NCI-H69 (cell line): ENCODE measurements around the gene DCST2.
"Not testable (repeated sequence)": the region's sequence is repeated elsewhere in the genome, so short reads cannot be mapped to it uniquely, and the experiment has no call there.

Experiments used
- DNase-seq: peaks from one replicate; lab custom pipeline; 2025; lab: John Stamatoyannopoulos, UW

The DCST2 gene

DNA sequence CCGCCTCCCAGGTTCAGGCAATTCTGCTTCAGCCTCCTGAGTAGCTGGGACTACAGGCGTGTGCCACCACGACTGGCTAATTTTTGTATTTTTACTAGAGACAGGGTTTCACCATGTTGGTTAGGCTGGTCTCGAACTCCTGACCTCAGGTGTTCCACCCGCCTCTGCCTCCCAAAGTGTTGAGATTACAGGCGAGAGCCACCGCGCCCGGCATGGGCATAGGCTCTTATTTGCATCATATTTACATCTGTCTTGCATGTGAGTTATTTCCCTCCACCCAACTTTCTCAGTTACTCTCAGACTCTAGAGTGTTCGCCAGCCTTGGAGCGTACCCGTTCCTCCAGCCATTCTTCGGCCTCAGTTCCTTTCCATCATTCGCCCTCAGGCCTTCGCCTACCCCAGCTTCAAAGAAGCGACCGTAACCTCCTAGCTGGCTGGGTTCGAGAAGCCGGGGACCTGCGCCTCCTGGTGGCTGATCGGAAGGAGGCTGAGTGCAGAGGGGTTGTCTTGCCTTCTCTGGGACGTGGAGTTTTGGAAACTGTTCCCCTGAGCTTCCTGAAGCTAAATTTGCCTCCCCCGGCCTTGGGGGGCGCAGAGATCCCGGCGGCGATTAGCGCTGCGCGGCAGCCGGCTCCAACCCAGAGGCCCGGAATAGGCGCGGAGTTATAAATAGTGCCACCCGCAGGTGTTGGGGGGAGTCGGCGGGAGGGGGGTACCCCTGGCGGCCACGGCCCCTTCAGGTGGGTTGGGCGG lies 34.6 kb downstream of the DCST2 start:
- peak; percentile 84 for DNase-seq

DNA sequence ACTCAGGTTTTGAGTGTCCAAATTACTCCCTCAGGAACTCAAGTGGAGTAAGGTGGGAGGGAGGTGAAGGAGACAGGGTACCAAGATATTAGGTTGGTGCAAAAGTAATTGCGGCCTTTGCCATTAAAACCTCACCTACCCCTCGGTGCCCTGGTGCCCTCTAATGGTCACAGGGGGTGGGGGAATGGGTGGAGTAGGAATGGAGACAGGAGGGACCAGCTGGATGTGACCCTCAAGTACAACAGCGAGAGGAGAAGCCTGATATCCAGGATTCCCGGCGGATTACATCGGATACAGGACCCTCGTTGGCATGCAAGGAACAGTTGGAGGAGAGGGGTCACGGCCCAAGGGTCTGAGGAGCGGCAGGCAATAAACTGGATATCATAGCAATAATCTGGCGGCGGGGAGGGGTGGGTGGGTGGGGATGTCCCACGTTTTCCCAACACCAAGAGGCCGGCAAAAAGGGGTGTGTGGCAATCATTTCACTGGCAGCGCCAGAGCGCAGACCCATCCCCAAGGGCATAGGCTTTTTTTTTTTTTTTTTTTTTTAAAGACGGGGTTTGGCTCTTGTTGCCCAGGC lies 35.3 kb downstream of the DCST2 start:
- DNase-seq = no peak

DNA sequence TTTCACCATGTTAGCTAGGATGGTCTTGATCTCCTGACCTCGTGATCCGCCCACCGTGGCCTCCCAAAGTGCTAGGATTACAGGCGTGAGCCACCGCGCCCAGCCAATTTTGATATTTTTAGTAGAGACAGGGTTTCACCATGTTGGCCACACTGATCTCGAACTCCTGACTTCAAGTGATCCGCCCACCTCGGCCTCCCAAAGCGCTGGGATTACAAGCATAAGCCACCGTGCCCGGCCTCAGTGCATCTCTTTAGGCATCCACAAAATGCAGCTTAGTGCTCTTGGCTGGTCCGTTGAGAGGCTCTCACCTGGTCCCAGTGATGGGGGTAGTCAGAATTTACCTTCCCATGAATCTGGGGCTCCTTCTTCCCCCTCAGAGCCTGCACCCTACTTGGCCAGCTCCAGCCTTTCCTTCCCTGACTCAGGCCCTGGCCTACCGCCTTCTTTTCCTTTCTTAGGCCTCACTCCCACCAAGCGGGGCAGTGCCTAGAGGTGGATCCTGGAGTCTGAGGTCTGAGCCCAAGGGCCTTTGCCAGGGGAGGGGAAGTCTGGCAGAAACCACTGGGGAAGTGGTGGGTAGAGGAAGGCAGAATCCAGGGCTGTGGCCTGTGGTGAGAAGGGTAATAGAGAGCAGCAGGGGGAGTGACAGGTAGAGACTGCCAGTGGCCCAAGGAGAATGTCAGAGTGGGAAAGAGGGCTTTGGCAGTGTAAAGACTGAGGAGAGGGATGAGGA lies 36.4 kb downstream of the DCST2 start:
- DNase-seq = no peak

DNA sequence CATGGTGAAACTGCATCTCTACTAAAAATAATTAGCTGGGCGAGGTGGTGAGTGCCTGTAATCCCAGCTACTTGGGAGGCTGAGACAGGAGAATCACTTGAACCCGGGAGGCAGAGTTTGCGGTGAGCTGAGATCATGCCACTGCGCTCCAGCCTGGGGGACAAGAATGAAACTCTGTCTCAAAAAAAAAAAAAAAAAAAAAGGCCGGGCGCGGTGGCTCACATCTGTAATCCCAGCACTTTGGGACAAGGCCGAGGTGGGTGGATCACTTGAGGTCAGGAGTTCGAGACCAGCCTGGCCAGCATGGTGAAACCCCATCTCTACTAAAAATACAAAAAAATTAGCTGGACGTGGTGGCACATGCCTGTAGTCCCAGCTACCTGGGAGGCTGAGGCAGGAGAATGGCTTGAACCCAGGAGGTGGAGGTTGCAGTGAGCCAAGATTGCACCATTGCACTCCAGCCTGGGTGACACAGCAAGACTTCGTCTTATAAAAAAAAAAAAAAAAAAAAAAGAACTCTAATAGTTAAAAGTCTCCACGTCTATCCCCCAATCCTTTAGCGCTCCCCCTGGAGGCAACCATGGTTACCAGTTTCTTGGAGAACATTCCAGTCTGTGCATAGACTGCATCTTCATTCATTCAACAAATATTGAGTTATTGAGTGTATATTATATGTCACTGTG lies 38.1 kb downstream of the DCST2 start:
- DNase-seq = peak; percentile 45

DNA sequence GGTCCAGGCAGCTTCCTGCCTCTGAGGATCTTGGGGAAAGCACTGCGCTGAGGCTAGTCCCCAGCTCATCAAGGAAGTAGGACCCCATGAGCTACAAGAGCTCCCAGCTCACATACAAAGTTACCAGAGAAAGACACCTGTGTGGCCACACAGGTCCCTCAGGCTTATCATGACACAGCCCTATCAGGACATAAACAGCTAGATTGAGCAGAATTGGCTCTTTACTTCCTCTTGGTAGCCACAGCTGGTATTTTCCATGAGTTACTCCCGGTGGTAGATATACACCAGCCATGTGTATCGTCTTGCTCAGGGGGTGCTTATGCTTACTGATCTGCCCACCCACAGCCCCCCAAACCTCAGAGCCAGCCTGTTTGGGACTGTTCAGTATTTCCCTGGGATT lies 39.0 kb downstream of the DCST2 start:
- DNase-seq = no peak

DNA sequence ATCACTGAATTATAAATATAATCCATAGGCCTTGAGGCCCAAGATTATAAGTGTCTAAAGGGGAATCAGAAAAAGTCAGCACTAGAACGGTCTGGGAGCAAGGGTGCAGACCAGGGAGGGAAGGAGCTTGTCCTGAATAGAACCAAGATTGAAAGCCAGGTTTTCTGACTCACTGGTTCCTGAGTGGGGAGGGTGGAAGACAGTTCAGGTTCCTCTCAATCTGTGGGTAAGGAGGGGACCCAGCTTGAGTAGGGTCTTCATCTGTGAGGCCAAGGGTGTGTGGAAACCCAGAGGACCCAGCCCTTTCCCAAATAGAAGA lies 39.4 kb downstream of the DCST2 start:
- no peak for DNase-seq

DNA sequence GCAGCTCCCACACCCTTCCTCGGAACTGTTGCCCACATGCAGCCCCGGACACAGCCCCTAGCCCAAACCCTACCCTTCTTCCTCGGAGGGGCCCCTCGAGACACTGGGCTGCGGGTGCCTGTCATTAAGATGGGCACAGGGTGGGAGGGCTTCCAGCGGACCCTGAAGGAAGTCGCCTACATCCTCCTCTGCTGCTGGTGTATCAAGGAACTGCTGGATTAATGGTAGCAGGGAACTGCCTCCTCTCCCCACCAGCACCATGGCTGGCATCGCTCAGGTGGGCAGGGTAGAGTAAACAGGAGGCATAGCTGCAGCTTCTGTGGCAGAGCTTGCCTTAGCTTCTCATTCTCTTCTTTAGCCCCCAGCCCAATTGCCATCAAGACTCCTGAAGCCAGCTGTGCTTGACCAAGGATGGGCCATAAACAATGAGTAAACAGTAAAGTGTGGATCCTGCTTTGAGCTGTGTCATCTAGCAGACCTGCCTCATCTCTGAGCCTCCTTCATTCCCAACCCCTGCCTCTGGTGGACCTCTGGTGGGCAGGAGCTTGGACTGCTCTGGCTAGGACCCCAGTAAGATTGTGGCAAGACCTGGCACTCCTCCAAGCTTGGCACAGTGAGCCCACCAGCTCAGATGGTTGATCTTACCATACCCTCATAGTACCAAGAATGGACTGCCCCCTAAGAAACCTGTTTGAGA lies 39.9 kb downstream of the DCST2 start, which contains the start of gene LENEP:
LENEP (plus strand) TSS at position 15 of the 697 bp plus-strand sequence; CDS start at position 37, 22 bp downstream.
- DNase-seq = no peak

DNA sequence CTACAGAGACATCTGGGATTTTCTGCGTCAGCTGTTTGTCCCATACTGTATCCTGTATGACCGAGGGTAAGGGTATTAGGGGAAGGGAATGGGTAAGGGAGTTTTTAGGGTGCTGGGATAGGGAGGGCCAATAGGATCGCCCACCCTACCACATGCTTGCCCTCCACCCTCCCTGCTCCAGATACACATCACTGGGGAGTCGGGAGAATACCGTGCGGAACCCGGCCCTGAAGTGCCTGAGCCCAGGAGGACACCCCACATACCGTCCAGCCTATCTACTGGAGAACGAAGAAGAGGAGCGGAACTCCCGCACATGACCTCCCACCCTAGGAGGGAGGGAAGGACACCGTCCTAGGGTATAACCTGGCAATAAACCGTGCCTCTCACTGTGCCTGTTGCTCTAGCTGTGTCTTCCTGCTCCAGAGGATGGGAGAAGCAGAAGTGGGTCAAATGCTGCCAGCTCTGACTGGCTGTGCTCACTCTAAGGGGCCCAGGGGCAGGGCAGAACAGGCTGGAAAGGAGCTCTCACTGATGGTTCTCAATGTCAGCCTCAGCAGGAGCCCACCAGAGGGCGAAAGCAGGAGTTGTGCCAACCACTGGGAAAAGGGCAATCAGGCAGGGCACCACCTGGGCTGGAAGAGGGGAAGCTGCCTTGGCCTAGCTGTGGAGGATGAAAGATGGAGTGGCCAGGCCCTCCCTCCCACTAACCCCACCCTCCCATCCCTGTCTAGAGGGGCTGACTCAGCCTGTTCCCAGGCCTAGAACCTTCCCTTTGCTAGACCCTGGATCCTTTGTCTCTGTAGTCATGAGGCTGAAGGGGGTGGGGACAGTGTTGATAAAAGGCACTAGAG lies 40.6 kb downstream of the DCST2 start:
- DNase-seq = peak; percentile 58

DNA sequence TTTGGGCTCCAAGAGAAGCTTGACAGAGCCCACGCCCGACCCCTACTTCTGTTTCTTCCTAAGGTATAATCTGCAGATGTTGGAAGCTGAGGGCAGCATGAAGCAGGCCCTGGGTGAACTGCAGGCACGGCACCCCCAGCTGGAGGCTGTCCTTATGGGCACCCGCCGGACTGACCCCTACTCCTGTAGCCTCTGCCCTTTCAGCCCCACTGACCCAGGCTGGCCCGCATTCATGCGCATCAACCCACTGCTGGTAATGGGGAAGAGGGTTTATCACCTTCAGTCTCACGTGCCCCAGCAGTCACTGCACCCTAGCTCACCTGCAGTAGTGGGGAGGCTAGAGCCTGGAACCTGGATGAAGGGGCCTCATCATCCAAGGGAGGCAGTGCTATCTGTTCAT lies 43.3 kb downstream of the DCST2 start:
- DNase-seq = no peak

DNA sequence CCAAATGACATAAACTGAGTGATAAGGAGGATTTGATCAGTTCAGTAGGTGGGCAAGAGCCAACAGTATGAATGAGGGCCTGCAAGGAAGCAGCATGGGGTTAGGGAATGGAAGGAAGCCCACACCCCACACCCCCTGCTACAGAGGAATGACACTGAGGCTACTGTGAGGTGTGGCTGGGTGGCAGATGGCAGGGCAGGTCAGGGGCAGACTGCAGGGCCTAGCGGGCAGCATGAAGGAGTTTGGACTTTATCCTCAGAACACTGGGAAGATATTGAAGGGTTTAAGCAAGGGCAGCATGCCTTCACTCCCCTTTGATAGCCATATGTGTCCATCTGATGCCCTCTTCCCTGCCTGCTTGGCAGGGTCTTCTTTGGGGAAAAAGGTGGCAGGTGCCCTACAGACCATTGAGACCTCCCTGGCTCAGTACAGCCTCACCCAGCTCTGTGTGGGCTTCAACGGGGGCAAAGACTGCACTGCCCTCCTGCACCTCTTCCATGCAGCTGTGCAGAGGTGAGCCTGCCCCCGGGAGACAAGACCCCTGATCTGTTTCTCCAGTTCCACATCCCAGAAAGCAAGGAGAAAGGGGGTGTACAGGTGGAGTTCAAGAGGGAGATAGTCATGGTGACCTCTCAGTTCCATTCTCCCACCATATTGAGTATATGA lies 44.3 kb downstream of the DCST2 start:
- no peak for DNase-seq

DNA sequence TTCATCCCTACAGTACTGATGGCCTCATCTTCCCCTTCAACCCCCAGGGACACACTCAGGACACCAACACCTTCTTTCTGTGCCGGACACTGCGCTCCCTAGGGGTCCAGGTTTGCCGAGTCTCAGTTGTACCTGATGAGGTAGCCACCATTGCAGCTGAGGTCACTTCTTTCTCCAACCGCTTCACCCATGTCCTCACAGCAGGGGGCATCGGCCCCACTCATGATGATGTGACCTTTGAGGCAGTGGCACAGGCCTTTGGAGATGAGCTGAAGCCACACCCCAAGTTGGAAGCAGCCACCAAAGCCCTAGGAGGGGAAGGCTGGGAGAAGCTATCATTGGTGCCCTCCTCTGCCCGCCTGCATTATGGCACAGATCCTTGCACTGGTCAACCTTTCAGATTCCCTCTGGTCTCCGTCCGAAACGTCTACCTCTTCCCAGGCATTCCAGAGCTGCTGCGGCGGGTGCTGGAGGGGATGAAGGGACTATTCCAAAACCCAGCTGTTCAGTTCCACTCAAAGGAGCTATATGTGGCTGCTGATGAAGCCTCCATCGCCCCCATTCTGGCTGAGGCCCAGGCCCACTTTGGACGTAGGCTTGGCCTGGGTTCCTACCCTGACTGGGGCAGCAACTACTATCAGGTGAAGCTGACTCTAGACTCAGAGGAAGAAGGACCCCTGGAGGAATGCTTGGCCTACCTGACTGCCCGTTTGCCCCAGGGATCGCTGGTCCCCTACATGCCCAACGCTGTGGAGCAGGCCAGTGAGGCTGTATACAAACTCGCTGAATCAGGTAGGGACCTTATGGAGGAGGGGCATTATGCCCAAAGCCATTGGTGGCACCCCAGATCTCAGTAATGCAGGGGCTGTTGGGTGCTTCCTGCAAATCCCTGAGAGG lies 45.3 kb downstream of the DCST2 start:
- no peak for DNase-seq

DNA sequence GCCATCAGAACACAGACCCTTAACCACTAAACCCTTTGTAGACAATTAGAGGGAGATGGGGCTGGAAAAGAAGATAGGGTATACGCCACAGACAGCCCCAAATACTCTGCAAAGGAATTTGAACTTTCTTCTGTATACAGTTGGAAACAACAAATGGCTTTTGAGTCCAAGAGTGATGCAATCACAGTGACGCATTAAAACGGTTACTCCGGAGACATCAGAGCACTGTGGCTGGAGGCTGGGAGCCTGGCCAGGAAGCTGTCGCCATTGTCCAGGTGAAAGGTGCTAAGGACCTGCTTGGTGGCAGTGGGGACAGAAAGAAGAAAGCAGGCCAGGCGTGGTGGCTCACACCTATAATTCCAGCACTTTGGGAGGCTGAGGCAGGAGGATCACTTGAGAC lies 46.3 kb downstream of the DCST2 start:
- no peak for DNase-seq

DNA sequence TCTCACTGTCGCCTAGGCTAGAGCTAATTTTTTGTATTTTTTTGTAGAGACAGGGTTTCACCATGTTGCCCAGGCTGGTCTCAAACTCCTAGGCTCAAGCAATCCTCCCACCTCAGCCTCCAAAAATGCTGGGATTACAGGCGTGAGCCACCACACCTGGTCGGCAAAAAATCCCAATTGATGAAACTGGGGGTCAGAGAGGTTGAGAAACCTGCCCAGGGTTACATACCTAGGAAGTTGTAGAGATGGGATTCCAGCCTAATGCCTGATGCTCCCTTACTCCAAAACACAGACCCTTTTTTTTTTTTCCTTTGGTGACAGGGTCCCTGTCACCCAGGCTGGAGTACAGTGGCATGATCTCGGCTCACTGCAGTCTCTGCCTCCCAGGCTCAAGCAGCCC lies 46.8 kb downstream of the DCST2 start:
- DNase-seq = not testable (repeated sequence)

DNA sequence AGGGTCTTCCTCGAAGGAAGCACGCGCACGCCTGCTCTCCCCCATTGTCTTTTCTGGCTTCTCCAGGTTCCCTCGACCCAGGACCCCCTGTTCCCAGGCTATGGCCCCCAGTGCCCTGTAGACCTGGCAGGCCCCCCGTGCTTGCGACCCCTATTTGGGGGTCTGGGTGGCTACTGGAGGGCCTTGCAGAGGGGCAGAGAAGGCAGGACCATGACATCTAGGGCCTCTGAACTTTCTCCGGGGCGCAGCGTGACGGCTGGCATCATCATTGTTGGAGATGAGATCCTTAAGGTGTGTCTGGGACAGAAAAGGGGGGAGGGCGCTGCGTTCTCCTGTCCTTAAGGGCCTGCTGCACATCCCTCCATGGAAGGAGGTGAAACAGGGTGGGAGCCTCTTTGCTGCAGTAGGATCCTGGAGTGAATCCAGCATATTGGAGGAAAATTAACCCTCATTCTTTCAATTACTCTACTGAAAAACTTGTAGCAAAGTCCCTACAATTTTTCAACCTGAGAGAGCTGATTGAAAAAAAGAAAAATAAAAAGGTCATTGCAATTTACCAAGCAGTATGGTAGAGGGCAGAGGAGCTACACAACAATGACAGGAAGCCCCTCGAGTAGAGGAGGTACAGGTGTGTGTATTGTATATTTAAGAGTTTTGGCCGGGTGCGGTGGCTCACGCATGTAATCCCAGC lies 49.7 kb downstream of the DCST2 start:
- DNase-seq = peak; percentile 45

DNA sequence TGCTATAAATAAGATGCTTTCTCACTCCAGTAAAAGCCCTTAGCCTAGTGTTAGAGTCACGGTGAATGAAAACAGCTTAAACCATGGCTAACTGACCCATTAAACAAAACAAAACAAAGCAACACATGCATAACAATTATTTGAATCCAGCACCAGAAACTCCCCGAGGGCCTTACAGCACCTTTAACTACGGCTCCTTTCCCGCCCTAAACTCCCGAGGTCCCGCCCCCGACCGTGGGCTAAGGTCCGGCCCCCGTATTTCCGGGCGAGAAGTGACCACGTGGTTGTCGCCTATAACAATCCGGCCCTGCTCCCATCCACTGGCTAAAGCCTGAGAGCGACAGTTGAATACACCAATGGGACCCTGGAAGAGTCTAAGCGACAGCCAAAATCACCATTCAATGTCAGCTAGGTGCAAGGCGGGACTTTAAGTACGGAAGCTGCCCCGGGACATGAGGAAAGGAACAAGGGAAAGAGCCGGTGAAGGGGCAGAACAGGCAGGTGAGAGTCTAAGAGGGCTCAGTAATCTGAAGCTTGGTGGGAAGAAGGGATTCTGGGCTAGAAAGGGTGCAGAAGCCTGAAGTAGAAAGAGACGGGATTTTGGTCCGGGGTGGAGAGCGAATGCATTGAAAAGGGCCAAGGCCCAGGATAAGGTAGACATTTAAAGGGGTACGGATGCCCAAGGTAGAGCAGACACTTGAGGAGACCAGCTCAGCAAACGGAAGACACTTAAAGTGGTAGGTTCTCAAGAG lies 50.5 kb downstream of the DCST2 start, which contains the start of gene FLAD1:
FLAD1 (plus strand) TSS at position 448 of the 752 bp plus-strand sequence. CDS start 351 bp downstream, outside the sequence.
- DNase-seq = peak; percentile 100

DNA sequence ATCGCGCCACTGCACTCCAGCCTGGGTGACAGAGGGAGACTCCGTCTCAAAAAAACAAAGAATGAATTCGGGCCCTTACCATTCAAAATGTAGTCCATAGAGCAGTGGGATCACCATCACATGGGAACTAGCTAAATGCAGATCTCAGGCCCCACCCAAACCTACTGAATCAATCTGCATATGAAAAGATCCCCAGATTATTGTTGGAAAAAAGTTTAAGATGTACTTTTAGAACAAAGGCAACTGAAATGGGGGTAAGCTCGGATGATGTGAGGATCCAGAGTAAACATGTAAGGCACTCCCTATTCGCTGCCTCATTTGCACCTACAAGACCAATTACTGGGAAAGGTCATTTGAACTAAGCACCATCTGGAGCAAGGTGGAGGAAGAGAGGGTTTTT lies 51.2 kb downstream of the DCST2 start:
- peak; percentile 71 for DNase-seq

DNA sequence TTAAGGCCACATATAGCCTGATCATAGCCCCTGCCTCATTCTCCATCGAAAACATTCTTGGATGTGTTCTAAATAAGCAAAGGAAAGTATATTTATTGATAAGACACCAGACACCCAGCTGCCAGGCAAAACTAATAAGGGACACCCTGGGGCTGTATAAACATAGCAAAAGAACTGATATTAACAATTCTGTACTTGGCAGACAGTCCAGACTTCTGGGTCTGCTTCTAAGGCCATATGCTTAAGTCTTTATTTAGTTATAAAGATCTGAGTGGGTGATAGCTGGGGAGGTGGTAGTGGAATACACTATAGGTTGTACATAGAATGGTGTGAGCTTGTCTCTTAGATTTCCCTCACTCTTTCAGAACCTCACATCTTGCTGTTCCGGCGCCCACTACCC lies 55.2 kb downstream of the DCST2 start:
- no peak for DNase-seq

DNA sequence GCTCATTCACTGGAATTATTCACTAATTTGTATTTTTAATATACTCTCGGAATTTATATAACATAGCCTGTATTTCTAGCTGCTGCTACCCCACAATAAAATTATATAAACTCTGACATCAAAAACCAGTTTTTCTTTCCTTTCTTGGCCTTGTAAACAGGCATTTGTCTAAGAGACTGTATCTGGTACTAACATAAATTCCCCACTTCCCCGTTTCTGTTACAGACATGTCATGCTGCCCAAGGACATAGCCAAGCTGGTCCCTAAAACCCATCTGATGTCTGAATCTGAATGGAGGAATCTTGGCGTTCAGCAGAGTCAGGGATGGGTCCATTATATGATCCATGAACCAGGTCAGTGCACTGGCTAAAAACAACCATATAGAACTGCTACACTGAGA lies 55.8 kb downstream of the DCST2 start:
- not testable (repeated sequence) for DNase-seq
